GM12878 (cell line): ENCODE measurements around the gene ABCA3. TPM values are rescaled to one million over a fixed set of nuclear protein-coding genes. Genes with fewer than 3 reads are reported as not detected.

ENCODE experiments used
- ATAC-seq: fragments of 200-7000 bp; cut with Tn5 transposase; 3 replicates; pipeline ENCODE4 v1.9.1; 2020; ENCODE audit warnings: mild to moderate bottlenecking, moderate library complexity
- BruUV-seq: library from RNA; stranded (reverse); fragments of 400-500 nt; replicated peaks from 2 replicates; lab custom pipeline; 2021; lab: Mats Ljungman, UMichigan
- CTCF ChIA-PET: fragments of 300-600 bp; sonication (Branson Sonifier 250); formaldehyde crosslinking; extraction: SDS; loops from one replicate; lab custom pipeline; 2021; ENCODE audit warnings: inconsistent platforms; lab: Yijun Ruan, JAX
- POLR2A ChIA-PET: fragments of 350-600 bp; formaldehyde crosslinking; extraction: SDS; loops from one replicate; lab custom pipeline; 2021; ENCODE audit warnings: inconsistent platforms; lab: Charles Lee
- RAD21 ChIA-PET: fragments of 300-600 bp; sonication (Branson Sonifier 250); formaldehyde crosslinking; loops from one replicate; lab custom pipeline; 2023; ENCODE audit warnings: antibody characterized with exemption; ENCODE audit not compliant: unreplicated experiment; lab: Charles Lee
- SMC1A ChIA-PET: fragments of 300-600 bp; sonication (Branson Sonifier 250); formaldehyde crosslinking; loops from one replicate; lab custom pipeline; 2023; ENCODE audit not compliant: unreplicated experiment, uncharacterized antibody; lab: Charles Lee
- DNase-seq: peaks from one replicate; pipeline ENCODE4 v3.0.0-alpha.2; 2011; ENCODE audit warnings: low read depth, low spot score
- FAIRE-seq: peaks from 3 replicates; lab custom pipeline; 2011; peaks lifted over from hg19 to GRCh38; lab: Jason Lieb, UNC
- H2AFZ ChIP-seq: 2 replicates; pipeline ENCODE4 v1.6.0; 2011; ENCODE audit warnings: low read depth, low read length, control low read depth; ENCODE audit not compliant: control insufficient read depth
- H3K27ac ChIP-seq: 2 replicates; pipeline ENCODE4 v1.5.1; 2011; ENCODE audit warnings: control low read depth; ENCODE audit not compliant: control insufficient read depth, insufficient read depth
- H3K27me3 ChIP-seq, 2 experiments: replicated peaks in 1 of 2; 2 replicates each; pipeline versions ENCODE4 v1.6.0 to v1.6.1; 2011; ENCODE audit warnings: low read length in 1 of 2; ENCODE audit not compliant: control insufficient read depth in 2 of 2, insufficient read depth in 2 of 2
- H3K36me3 ChIP-seq, 2 experiments: 2 replicates each; pipeline ENCODE4 v1.5.1; 2011; ENCODE audit warnings: low read length in 1 of 2; ENCODE audit not compliant: control insufficient read depth in 2 of 2, insufficient read depth in 2 of 2
- H3K4me1 ChIP-seq: 2 replicates; pipeline ENCODE4 v1.6.1; 2011; ENCODE audit warnings: mild to moderate bottlenecking, low read length, moderate library complexity, mixed read lengths; ENCODE audit not compliant: control insufficient read depth, insufficient read depth
- H3K4me2 ChIP-seq: 2 replicates; pipeline ENCODE4 v1.6.0; 2011; ENCODE audit warnings: control low read depth; ENCODE audit not compliant: control insufficient read depth, insufficient read depth
- H3K4me3 ChIP-seq: fragments of 200-600 bp; sonication (generic); 2 replicates; pipeline ENCODE4 v1.5.1; 2016
- H3K79me2 ChIP-seq: 2 replicates; pipeline ENCODE4 v1.6.0; 2011; ENCODE audit warnings: low read length; ENCODE audit not compliant: control insufficient read depth, insufficient read depth
- H3K9ac ChIP-seq: 2 replicates; pipeline ENCODE4 v1.8.0; 2011; ENCODE audit warnings: low read length, control low read depth, mixed read lengths; ENCODE audit not compliant: control insufficient read depth, insufficient read depth
- H3K9me3 ChIP-seq: replicated peaks from 3 replicates; pipeline ENCODE4 v1.5.1; 2011; ENCODE audit warnings: mild to moderate bottlenecking, low read length; ENCODE audit not compliant: control insufficient read depth, insufficient read depth
- H4K20me1 ChIP-seq: 2 replicates; pipeline ENCODE4 v1.6.0; 2011; ENCODE audit not compliant: control insufficient read depth, insufficient read depth
- MEF2B ChIP-seq: fragments of 450-650 bp; IDR thresholded peaks from 2 replicates; pipeline ENCODE4 v1.6.1; 2018; ENCODE audit warnings: mild to moderate bottlenecking, moderate library complexity; ENCODE audit not compliant: partially characterized antibody, poor library complexity, severe bottlenecking
- NR2C2 ChIP-seq: IDR thresholded peaks from 2 replicates; pipeline ENCODE4 v1.6.1; 2011; ENCODE audit warnings: borderline replicate concordance, low read depth; ENCODE audit not compliant: control insufficient read depth, insufficient read length
- PKNOX1 ChIP-seq: fragments of 450-650 bp; IDR thresholded peaks from 2 replicates; pipeline ENCODE4 v1.6.1; 2016; ENCODE audit warnings: mild to moderate bottlenecking
- PML ChIP-seq: IDR thresholded peaks from 2 replicates; pipeline ENCODE4 v1.6.1; 2012; ENCODE audit warnings: low read length, inconsistent platforms
- PRDM15 ChIP-seq: fragments of 450-650 bp; formaldehyde crosslinking; IDR thresholded peaks from 2 replicates; pipeline ENCODE4 v1.4.0; 2020; ENCODE audit warnings: mild to moderate bottlenecking, moderate library complexity
- RAD51 ChIP-seq: fragments of 450-650 bp; IDR thresholded peaks from 2 replicates; pipeline ENCODE4 v1.6.1; 2016; ENCODE audit warnings: moderate library complexity, mild to moderate bottlenecking, inconsistent platforms
- RCOR1 ChIP-seq: conservative IDR thresholded peaks from 2 replicates; pipeline ENCODE4 v1.6.1; 2012; ENCODE audit warnings: low read depth, low read length, improper control_type of control experiment
- SMAD5 ChIP-seq: IDR thresholded peaks from 2 replicates; pipeline ENCODE4 v1.6.1; 2016; ENCODE audit warnings: antibody characterized with exemption, low read depth
- USF1 ChIP-seq: IDR thresholded peaks from 2 replicates; pipeline ENCODE4 v1.6.1; 2011; ENCODE audit warnings: borderline replicate concordance, low read depth, mild to moderate bottlenecking, moderate library complexity, mixed read lengths, low read length; ENCODE audit not compliant: insufficient read depth; ENCODE audit errors: extremely low read length
- ZNF24 ChIP-seq: fragments of 450-650 bp; IDR thresholded peaks from 2 replicates; pipeline ENCODE4 v1.6.1; 2017; ENCODE audit warnings: antibody characterized with exemption, mild to moderate bottlenecking
- WGBS: methylation state at CpG from one replicate; pipeline ENCODE4 v1.1.6; 2016; ENCODE audit warnings: low lambda C conversion rate; ENCODE audit not compliant: insufficient replicate concordance, insufficient coverage; ENCODE audit errors: missing lambda C conversion rate; 5-methylcytosine and 5-hydroxymethylcytosine counted together
- in situ Hi-C: fragments of 300-500 bp; cut with MboI; formaldehyde crosslinking; loops from 9 replicates; pipeline ENCODE4 v1.14.3; 2018; ENCODE audit warnings: mixed read lengths
- intact Hi-C: fragments of 100-400 bp; cut with micrococcal nuclease; formaldehyde crosslinking; loops from one replicate; pipeline ENCODE4 v1.14.2; 2022; ENCODE audit not compliant: unreplicated experiment
- polyA plus RNA-seq, 11 experiments: library from polyadenylated mRNA; depleted of rRNA in 4 of 11; unstranded in 6 of 11; stranded (reverse) in 5 of 11; fragments of >200 nt; fragmentation: Nextera tagmentation in 4 of 11; fragmentation: Illumina TruSeq in 1 of 11; extraction: Ambion mirVana in 4 of 11; extraction: Trizol in 1 of 11; gene quantifications; 1 replicate in 1 of 11; 2 replicates in 10 of 11; pipeline versions ENCODE4 v1.2.1 to v1.2.3, GENCODE V29; 2011 to 2016; ENCODE audit warnings: inconsistent platforms in 2 of 11, missing spikeins in 2 of 11, low read depth in 1 of 11
- total RNA-seq, 4 experiments: library from RNA; depleted of rRNA in 3 of 4; stranded (reverse); fragments of >200 nt in 3 of 4; fragmentation: Illumina TruSeq in 1 of 4; extraction: Trizol in 1 of 4; gene quantifications; 2 replicates each; pipeline versions ENCODE4 v1.2.1 to v1.2.3, GENCODE V29; 2013 to 2021
- TF ChIP-seq, protein P1 (sequence below): IDR thresholded peaks from 2 replicates; pipeline ENCODE4 v1.6.1; 2012; ENCODE audit warnings: low read depth, low read length, improper control_type of control experiment

The ABCA3 gene
- total and polyA plus RNA-seq, 10 of the 15 experiments (the other 5 are each of a cell fraction or from before 2014, with no cell fraction given), result 0.71 to 17.6 (median 6.7) TPM

- no peaks in the 10 kb centered on the region for H4K20me1 ChIP-seq
- no peak overlapping the region for H3K27ac ChIP-seq
- DNase-seq, result no peak
- H3K4me3 ChIP-seq, result no peak overlapping the region
- ChIA-PET CTCF (no interaction called here), POLR2A (no interaction called here), RAD21 (no interaction called here), SMC1A (no interaction called here)
- H2AFZ ChIP-seq, result no peak overlapping the region
- in situ Hi-C loops, result no loop called here
- no peak overlapping the region for H3K4me2 ChIP-seq
- ATAC-seq, result no peak
- TF ChIP-seq USF1 (no peak), PML (no peak), SMAD5 (no peak), NR2C2 (no peak), RCOR1 (no peak), PRDM15 (no peak), RAD51 (no peak), PKNOX1 (no peak), ZNF24 (no peak), MEF2B (no peak)
- TF ChIP-seq, protein P1, sequence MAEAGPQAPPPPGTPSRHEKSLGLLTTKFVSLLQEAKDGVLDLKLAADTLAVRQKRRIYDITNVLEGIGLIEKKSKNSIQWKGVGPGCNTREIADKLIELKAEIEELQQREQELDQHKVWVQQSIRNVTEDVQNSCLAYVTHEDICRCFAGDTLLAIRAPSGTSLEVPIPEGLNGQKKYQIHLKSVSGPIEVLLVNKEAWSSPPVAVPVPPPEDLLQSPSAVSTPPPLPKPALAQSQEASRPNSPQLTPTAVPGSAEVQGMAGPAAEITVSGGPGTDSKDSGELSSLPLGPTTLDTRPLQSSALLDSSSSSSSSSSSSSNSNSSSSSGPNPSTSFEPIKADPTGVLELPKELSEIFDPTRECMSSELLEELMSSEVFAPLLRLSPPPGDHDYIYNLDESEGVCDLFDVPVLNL, result no peak
- H3K4me1 ChIP-seq, result no peaks in the 10 kb centered on the region
- H3K27me3 ChIP-seq, result no peaks in the 10 kb centered on the region
- H3K36me3 ChIP-seq, result peaks cover 4 to 46% of the 10 kb centered on the region in 2 experiments; a peak in 3 of 4 replicates
- H3K79me2 ChIP-seq, result peaks cover 4% of the 10 kb centered on the region
- H3K9me3 ChIP-seq, result no peaks in the 10 kb centered on the region
- intact Hi-C loops, result no loop called here
- no peak for FAIRE-seq
- no peak overlapping the region for H3K9ac ChIP-seq
- WGBS, result 86% methylated on average over 29 of the region's 29 CpGs
- no TSS peak for BruUV-seq
Measured at GRCh38 chr16:2231016-2231931, 109.3 kb downstream of the ABCA3 start.
